Non-pigmented ciliary epithelial cell (primary cell): ENCODE measurements around the gene CAMTA1.

Experiments
- DNase-seq: peaks from one replicate; pipeline ENCODE4 v3.0.0-alpha.2; 2010; ENCODE audit warnings: low read depth

Gene CAMTA1

GRCh38 chr1:7006996-7007871 is 222.0 kb downstream of the CAMTA1 start:
- no peak for DNase-seq

DNA sequence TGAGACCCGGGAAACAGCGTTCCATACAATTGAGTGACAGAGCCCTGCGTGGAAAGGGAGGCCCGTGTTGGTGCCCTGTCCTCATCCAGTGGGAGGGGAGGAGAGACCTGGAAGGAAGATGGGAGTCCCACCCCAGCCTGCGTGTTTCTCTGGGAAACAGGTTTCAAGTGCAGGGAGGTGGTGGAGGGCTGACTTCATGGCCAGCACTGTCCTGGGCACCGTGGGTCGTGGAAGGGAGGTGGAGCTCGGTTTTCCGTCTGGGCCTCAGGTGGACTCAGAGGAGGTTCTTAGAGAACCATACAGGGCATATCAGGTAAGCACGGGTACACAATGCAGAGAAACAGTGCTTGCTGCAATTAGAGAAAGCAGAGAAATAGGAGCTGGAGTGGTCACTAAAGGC is 222.6 kb downstream of the CAMTA1 start:
- DNase-seq = no peak

- no peak for DNase-seq
Observed at GRCh38 chr1:7008331-7008730, 223.1 kb downstream of the CAMTA1 start.

- no peak for DNase-seq
Observed at GRCh38 chr1:7008975-7009740, 223.9 kb downstream of the CAMTA1 start.

DNA sequence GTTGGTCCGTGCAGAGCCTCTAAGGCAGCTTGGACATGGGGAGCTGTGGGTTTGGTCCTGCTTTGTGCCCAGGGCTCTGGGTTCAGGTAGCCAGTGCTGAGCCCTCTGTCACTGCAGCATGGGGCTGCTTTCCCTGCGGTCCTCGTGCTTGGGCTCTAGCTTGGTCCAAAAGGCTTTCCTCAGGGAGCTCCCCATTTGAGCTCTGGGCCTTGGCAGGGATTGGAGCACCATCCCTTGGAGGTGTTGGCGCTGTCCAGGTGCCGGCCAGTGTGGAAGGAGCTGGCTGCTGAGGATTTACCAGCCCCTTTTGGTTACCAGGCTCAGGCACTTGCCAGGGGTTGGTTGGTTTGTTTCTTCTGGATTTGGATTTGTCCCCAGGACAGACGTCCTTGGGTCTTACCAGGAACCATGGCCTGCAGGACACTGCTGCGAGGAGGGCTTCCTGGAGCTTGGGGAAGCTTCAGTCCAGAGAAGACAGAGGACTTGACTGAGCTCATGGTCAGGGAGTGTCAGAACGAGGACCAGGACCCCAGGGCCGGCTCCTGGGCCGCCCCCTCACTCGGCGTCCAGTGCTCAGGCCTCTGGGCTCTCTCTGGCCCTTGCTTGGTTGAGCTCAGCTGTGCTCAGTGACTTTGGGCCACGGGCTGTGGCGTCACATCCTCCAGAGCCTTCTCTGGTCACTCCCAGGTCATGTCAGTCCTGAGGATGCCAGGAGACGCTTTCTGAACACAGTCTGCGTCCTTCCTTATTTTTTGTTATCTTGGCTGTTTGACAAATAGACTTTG is 224.7 kb downstream of the CAMTA1 start:
- no peak for DNase-seq

DNA sequence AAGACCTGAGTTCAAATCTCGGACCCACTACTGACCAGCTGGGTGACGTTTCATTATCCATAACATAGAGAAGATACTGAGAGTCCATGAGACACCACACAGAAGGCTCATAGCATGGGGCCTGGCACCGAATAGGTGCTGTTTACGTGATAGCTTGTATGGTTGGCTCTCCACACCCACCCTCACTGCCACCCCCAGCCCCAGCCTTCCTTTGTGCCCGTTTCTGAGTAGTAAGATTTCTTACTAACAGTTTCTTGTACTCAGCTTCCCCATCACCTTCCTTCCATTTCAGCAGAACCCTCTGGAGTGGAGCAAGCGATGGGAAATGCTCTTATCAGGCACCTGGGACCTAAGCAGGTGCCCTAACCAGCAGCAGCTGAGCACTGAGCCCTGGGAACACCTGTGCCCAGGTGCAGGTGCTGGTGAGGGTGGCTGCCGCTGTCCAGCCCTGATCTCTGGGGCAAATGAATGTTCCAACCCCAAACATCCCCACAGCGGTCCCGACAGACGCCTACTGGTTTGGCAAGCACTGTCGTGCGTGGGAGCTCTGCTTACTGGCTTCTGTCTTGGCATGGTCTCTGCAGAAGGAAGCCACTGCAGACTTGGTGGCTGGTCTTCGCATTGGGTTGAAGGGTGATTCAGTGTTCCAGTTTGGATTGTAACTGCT is 225.4 kb downstream of the CAMTA1 start:
- no peak for DNase-seq

DNA sequence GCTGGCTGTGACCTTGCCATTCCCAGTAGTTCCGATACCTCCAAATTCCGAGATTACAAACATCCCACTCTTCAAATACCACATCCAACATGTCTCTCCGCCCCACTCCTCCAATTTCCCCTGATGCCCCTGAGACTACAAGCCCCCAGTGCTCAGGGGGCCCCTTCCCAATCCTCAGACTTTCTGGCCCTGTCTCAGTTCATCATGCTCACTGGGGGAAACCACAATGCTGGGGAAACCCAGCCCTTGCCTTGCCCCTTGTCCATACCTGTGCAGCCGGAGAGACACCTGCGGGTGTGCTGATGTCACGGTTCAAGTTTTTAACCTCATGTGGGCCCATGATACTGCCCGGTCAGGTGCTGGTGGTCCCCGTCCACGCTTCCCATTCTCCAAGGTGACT is 226.6 kb downstream of the CAMTA1 start:
- DNase-seq = no peak

DNA sequence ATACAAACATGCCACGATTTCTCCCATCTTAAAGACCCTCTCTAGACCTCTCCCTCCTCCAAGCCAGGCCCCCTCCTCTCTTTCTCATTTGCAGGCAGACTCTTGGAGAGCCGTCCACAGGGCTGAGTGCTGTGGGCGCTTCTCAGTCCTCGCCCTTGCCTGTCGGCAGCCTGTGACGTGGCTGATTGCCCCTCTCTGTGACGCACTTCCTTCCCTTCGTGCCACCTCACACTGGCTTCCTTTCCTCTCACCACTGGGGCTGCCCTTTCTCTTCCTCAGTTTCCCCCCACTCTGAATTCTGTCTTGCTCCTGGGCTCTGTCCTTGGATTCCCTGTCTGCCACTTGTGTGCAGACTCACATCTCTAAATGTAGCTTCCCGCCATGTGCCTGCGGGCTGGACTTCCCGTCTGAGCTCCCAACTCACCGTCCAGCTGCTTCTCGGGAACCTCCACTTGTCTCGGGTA is 227.2 kb downstream of the CAMTA1 start:
- no peak for DNase-seq

DNA sequence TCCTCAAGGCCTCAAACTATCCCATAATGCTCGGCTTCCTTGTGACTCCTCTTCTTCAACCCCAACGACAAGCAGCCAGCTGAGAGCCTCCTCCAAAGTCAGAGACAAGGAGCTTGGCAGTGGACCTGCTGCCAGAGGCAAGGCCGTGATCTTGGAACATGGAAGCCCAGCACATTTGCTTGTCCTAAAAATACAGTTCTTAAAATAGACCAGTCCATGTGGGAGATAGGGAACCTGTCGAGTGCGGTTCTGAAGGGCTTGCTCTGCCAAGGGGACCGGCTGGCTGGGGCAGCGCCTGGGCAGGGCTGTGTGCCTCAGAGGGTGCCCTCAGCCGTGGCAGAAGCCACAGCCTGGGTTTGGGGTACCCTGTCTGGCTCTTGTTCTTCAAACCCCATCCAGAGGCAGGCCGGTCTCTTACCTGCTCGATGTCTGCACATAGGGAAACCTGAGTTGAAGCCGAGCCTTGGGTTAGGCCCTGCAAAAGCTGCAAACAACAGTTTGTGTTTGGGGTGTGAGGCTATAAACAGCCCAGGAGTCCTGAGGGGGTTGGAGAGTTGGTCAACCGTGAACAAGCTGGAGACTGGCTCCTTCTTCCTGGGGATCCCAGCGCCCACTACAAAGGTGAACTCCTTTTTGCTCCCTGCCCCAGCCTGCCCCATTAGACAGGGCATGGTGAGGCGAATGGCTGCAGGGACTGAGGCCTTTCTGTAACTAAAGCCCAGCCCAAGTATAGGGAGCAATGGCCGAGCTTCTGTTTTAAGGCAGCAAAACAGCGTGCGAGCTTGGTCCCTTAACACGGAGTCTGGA is 228.8 kb downstream of the CAMTA1 start:
- no peak for DNase-seq

DNA sequence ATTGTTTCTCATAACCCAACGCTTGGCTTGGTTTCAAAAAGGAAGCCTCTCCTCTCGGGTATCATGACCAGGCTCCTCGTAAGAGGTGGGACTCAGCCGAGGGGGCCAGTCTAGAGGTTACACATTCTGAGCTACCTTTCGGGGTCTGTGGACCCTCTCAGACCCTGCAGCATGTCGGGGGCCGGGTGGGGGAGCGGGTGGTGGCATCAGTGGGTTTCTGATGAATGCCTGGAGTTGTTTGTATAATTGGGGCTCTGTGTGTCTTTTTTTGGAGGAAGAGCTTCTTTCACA is 229.3 kb downstream of the CAMTA1 start:
- DNase-seq = no peak

DNA sequence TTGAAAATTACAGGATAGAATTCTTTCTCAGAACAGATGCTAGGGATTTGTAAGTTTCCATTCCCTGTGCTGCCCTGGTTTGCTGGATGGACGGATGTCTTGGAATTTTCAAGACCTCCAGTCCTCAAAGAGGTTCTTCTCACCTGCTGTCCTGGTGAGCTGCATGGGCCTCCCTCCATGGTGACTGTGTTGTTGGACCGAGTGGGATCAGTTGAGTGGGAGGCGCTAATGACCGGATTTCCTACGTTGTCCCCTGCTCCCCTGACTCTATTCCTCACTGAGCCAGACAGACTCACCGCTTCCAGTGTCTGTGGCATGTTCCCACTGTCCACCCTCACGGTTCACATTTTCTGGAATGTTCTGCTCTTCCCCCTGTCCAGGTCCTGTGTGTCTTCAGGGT is 229.8 kb downstream of the CAMTA1 start:
- DNase-seq = no peak

- DNase-seq = no peak
Observed at GRCh38 chr1:7018351-7018750, 233.1 kb downstream of the CAMTA1 start.

DNA sequence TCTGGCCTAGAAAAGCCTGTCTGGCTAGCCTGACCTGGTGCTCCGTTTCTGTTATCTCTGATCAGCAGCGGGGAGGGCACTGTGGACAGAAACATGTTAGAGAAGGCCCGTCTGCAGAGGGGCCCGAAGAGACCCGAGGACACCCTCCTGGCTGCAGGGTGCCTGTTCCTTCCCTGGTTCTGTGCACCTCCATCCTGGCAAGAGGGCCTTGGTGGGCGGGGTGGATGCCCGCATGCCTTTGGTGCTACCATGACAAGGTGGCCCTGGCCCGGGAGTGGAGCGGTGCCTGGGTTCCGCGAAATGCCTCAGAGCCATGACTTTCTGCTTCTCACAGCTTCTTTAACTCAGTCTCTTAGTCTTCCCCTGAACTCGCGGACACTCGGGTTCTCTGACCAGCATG is 233.6 kb downstream of the CAMTA1 start:
- no peak for DNase-seq

- no peak for DNase-seq
Observed at GRCh38 chr1:7019510-7019909, 234.3 kb downstream of the CAMTA1 start.

- DNase-seq = no peak
Observed at GRCh38 chr1:7022058-7022457, 236.8 kb downstream of the CAMTA1 start.

GRCh38 chr1:7025013-7025412 is 239.8 kb downstream of the CAMTA1 start:
- DNase-seq = no peak

GRCh38 chr1:7026169-7026568 is 240.9 kb downstream of the CAMTA1 start:
- no peak for DNase-seq

DNA sequence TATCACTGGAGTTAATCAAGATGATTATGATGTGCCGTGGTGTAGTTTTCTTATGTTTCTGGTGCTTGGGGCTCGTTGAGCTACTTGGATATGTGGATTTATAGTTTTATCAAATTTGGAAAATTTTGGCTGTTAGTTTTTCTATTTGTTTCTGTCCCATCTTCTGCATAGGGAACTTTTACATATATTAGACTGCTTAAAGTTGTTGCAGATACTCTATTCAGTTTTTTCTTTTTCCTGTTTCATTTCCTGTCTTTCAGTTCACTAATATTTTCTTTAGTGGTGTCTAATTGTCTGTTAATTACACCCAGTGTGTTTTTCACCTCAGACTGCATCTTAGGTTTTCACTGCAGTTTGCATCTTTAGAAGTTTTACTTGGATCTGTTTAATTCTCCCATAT is 247.7 kb downstream of the CAMTA1 start:
- no peak for DNase-seq

DNA sequence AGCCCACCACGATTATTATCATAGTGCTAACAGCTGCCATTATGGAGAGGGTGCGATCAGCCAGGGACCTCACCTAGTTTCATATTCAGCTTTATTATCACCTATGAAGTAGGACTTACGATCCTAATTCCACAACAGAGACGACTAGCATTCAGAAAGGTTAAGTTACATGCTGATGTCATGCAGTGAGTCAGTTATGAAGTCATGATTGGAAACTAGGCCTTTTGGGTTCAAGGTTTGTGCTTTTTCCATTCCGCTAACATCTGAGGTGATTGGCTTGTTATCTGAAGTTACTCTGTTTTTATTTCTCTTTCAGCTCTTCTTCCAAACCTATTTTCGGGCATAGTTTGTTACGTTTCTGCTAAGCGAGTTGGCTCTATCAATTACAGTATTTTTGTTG is 251.1 kb downstream of the CAMTA1 start:
- DNase-seq = no peak

GRCh38 chr1:7039590-7040220 is 254.5 kb downstream of the CAMTA1 start:
- no peak for DNase-seq
